ENCODE measurements around the gene ANK3. TPM values are rescaled to one million over a fixed set of nuclear protein-coding genes. Genes with fewer than 3 reads are reported as not detected.

Gene ANK3
- polyA plus RNA-seq, 3 donors: not detected

DNA sequence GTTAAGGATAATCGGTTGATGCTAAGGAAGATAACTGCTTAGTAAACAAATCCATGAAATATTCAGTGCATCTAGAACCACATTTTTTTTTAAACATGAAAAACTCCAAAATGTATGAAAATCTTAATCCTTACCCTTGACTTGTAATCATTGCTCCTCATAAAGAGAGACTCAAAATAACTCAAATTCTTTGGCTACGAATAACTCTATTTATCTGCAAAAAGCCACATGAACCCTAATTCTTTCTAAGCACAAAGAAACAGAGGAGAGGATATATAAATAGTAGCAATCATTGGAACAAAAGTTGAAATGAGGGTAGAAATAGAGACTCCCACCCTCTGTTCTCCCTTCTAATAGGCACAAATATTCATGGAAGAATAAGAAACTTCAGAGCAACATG is 40.2 kb downstream of the ANK3 start:
- Histone ChIP-seq H3K36me3 (replicated peaks in 1 of 2; ENCODE audit: control insufficient read depth in 1 of 2, insufficient read depth in 2 of 2, low read length in 2 of 2) (no peaks in the 10 kb centered on the region), H3K9ac (ENCODE audit: insufficient read depth, low read length, poor library complexity, severe bottlenecking) (no peak overlapping the region), H3K4me3 (replicated peaks in 1 of 3; ENCODE audit: low read depth in 2 of 3, low read length in 3 of 3) (no peak overlapping the region), H3K27ac (ENCODE audit: low read depth in 1 of 2, low read length in 2 of 2) (no peak overlapping the region), H3K4me2 (replicated peaks; ENCODE audit: extremely low read depth, low read length, poor library complexity, severe bottlenecking) (no peak overlapping the region), H4K20me1 (ENCODE audit: insufficient read depth, low read length) (no peaks in the 10 kb centered on the region), H3K4me1 (ENCODE audit: control insufficient read depth in 1 of 2, insufficient read depth in 2 of 2, low read length in 2 of 2) (no peaks in the 10 kb centered on the region), H3K79me2 (ENCODE audit: insufficient read depth, low read length) (no peaks in the 10 kb centered on the region), H3K9me3 (replicated peaks in 1 of 2; ENCODE audit: control insufficient read depth in 1 of 2, insufficient read depth in 1 of 2, low read length in 2 of 2) (no peaks in the 10 kb centered on the region), H2AFZ (ENCODE audit: insufficient read depth, low read depth, low read length, poor library complexity, severe bottlenecking) (no peak overlapping the region), H3K27me3 (ENCODE audit: control insufficient read depth in 2 of 2, insufficient read depth in 2 of 2, low read length in 2 of 2) (no peaks in the 10 kb centered on the region)
- TF ChIP-seq, protein P1, sequence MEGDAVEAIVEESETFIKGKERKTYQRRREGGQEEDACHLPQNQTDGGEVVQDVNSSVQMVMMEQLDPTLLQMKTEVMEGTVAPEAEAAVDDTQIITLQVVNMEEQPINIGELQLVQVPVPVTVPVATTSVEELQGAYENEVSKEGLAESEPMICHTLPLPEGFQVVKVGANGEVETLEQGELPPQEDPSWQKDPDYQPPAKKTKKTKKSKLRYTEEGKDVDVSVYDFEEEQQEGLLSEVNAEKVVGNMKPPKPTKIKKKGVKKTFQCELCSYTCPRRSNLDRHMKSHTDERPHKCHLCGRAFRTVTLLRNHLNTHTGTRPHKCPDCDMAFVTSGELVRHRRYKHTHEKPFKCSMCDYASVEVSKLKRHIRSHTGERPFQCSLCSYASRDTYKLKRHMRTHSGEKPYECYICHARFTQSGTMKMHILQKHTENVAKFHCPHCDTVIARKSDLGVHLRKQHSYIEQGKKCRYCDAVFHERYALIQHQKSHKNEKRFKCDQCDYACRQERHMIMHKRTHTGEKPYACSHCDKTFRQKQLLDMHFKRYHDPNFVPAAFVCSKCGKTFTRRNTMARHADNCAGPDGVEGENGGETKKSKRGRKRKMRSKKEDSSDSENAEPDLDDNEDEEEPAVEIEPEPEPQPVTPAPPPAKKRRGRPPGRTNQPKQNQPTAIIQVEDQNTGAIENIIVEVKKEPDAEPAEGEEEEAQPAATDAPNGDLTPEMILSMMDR (IDR thresholded peaks at IDR 0.05): no peak
- WGBS (ENCODE audit: insufficient coverage): no CpG with 5 or more reads among the region's 2 CpGs
- Mint-ChIP-seq H3K36me3 (no peaks in the 10 kb centered on the region), H3K27ac (no peak overlapping the region), H3K4me3 (no peak overlapping the region), H3K9me3 (no peaks in the 10 kb centered on the region), H3K27me3 (ENCODE audit: low read depth in 3 of 3) (no peaks in the 10 kb centered on the region), H3K4me1 (no peaks in the 10 kb centered on the region)
- intact Hi-C loops (cut with micrococcal nuclease): no loop called here
- DNase-seq: no peak

DNA sequence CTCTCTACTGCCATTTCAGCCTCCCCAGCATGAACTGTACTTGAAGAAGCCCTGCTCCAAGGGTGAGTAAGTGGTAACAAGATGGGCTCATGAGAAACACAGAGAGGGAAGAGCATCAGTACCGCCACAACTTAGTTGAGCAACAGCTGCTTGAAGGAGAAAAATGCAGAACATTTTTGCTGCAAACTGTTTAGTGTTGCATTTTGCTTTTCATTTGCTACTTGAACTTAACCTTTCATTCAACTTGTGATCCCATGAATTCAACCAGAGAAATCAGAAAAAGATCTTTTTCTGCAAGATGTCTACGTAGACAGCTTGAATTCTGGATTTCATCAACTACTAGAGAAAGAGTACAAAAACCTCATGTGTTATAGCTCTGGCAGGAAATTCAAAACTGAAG is 40.7 kb downstream of the ANK3 start:
- Mint-ChIP-seq H3K9me3 (no peaks in the 10 kb centered on the region), H3K4me1 (no peaks in the 10 kb centered on the region), H3K27ac (no peak overlapping the region), H3K36me3 (no peaks in the 10 kb centered on the region), H3K4me3 (no peak overlapping the region), H3K27me3 (ENCODE audit: low read depth in 3 of 3) (no peaks in the 10 kb centered on the region)
- H3K4me1 ChIP-seq (ENCODE audit: control insufficient read depth in 1 of 2, insufficient read depth in 2 of 2, low read length in 2 of 2): no peaks in the 10 kb centered on the region
- no peak overlapping the region for H3K27ac ChIP-seq (ENCODE audit: low read depth in 1 of 2, low read length in 2 of 2)
- WGBS (ENCODE audit: insufficient coverage): 83% methylated on average over 1 of the region's 2 CpGs
- H3K4me3 ChIP-seq (replicated peaks in 1 of 3; ENCODE audit: low read depth in 2 of 3, low read length in 3 of 3): no peak overlapping the region
- no peak for DNase-seq
- intact Hi-C loops (cut with micrococcal nuclease): no loop called here
- no peak overlapping the region for H3K9ac ChIP-seq (ENCODE audit: insufficient read depth, low read length, poor library complexity, severe bottlenecking)
- no peaks in the 10 kb centered on the region for H3K27me3 ChIP-seq (ENCODE audit: control insufficient read depth in 2 of 2, insufficient read depth in 2 of 2, low read length in 2 of 2)
- H3K79me2 ChIP-seq (ENCODE audit: insufficient read depth, low read length): no peaks in the 10 kb centered on the region
- no peaks in the 10 kb centered on the region for H4K20me1 ChIP-seq (ENCODE audit: insufficient read depth, low read length)
- H2AFZ ChIP-seq (ENCODE audit: insufficient read depth, low read depth, low read length, poor library complexity, severe bottlenecking): no peak overlapping the region
- H3K9me3 ChIP-seq (replicated peaks in 1 of 2; ENCODE audit: control insufficient read depth in 1 of 2, insufficient read depth in 1 of 2, low read length in 2 of 2): no peaks in the 10 kb centered on the region
- H3K4me2 ChIP-seq (replicated peaks; ENCODE audit: extremely low read depth, low read length, poor library complexity, severe bottlenecking): no peak overlapping the region
- TF ChIP-seq, protein P1 (IDR thresholded peaks at IDR 0.05): no peak
- H3K36me3 ChIP-seq (replicated peaks in 1 of 2; ENCODE audit: control insufficient read depth in 1 of 2, insufficient read depth in 2 of 2, low read length in 2 of 2): no peaks in the 10 kb centered on the region

All from CD14-positive monocyte (primary cell).